Measurements from ENCODE around the gene KTI12.
"Not testable (repeated sequence)": the region's sequence is repeated elsewhere in the genome, so short reads cannot be mapped to it uniquely, and the experiment has no call there.

Gene KTI12

GRCh38 chr1:52032124-52032784, 1.4 kb downstream of the KTI12 start:
- DNase-seq (ENCODE audit: low spot score) = no peak
- ChIA-PET CTCF (no interaction called here), POLR2A (ENCODE audit: low non-redundant PET) (no interaction called here)
- peak overlapping the region; percentile 83 for H3K27ac ChIP-seq
- TF ChIP-seq, protein P1, sequence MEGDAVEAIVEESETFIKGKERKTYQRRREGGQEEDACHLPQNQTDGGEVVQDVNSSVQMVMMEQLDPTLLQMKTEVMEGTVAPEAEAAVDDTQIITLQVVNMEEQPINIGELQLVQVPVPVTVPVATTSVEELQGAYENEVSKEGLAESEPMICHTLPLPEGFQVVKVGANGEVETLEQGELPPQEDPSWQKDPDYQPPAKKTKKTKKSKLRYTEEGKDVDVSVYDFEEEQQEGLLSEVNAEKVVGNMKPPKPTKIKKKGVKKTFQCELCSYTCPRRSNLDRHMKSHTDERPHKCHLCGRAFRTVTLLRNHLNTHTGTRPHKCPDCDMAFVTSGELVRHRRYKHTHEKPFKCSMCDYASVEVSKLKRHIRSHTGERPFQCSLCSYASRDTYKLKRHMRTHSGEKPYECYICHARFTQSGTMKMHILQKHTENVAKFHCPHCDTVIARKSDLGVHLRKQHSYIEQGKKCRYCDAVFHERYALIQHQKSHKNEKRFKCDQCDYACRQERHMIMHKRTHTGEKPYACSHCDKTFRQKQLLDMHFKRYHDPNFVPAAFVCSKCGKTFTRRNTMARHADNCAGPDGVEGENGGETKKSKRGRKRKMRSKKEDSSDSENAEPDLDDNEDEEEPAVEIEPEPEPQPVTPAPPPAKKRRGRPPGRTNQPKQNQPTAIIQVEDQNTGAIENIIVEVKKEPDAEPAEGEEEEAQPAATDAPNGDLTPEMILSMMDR (conservative IDR thresholded peaks at IDR 0.05; ENCODE audit: low read depth) = no peak

GRCh38 chr1:52028839-52029238, 4.8 kb downstream of the KTI12 start:
- H3K27ac ChIP-seq; POLR2A ChIA-PET (ENCODE audit: low non-redundant PET); DNase-seq (ENCODE audit: low spot score): not testable (repeated sequence)
- CTCF ChIA-PET = interaction anchor here (0.6 kb wide), 1 partner anchor 211 kb away, joined by 3 read pairs; no protein-coding TSS in a partner anchor

DNA sequence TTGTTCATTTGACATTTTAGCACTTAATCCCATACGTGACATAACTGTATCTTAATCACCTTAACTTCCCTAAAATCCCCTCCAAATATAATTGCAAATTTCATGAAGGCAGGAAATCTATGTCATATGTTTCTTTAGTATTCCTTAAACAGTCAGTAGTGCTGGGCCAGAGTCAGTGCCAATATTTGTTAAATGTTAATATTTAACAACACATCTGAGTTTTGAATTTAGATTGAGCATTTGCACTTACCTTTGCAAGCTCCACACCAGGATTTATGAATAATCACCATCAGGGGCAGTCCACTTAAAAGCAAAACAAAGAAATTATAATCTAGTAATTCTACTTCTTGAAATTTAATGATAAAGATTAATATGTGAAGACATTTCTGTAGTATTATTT, 5.3 kb downstream of the KTI12 start:
- H3K27ac ChIP-seq = no peak overlapping the region
- DNase-seq (ENCODE audit: low spot score) = no peak
- POLR2A ChIA-PET (ENCODE audit: low non-redundant PET) = no interaction called here
- CTCF ChIA-PET = no interaction called here
- TF ChIP-seq, protein P1 (conservative IDR thresholded peaks at IDR 0.05; ENCODE audit: low read depth) = no peak

DNA sequence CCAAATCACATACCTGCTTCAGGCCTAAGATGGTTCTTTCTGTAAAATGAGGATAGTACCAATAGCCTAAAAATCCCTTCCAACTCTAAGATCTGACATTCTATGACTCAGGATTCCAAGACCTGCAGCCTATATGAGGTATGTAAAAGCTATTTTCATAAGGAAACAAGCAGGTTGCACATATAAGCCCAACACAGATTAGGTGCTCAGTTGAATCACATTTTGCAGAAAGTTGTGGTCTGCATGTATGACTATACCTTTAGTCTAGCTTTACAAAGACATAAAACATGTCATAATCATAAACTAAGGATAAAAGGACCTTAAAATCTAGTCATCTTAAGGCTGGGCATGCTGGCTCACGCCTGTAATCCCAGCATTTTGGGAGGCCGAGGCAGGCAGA, 7.3 kb downstream of the KTI12 start:
- DNase-seq (ENCODE audit: low spot score) = no peak
- H3K27ac ChIP-seq = no peak overlapping the region
- ChIA-PET CTCF (no interaction called here), POLR2A (ENCODE audit: low non-redundant PET) (no interaction called here)
- TF ChIP-seq, protein P1 (conservative IDR thresholded peaks at IDR 0.05; ENCODE audit: low read depth) = no peak

- H3K27ac ChIP-seq = no peak overlapping the region
- CTCF ChIA-PET = no interaction called here
- TF ChIP-seq, protein P1 (conservative IDR thresholded peaks at IDR 0.05; ENCODE audit: low read depth) = no peak
- no peak for DNase-seq (ENCODE audit: low spot score)
- POLR2A ChIA-PET (ENCODE audit: low non-redundant PET) = no interaction called here
These were observed 11.5 kb downstream of the KTI12 start for GRCh38 chr1:52022133-52022532.

DNA sequence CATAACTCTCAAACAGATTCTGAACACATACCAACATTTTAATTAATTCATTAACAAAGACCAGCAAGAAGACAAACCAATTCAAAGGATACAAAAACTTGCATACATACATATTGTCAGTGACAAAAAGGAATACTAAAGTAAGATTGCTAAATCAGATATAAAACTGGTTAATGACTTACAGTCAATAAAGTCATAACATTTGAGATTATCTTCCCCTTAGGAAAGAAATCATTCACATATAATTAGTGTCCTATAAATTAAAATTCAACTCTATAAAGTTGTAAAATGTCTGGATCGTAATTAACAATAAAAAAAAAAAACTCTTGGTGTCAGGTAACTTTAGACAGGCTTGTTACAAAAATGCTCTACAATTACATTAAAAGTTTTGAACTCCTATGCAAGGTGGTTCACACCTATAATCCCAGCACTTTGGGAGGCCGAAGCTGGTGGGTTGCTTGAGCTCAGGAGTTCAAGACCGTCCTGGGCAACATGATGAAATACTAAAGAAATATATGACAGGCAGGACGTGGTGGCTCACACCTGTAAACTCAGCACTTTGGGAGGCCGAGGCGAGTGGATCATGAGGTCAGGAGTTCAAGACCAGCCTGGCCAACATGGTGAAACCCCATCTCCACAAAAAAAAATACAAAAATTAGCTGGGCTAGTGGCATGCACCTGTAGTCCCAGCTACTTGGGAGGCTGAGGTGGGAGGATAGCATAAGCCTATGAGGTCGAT, 25.4 kb downstream of the KTI12 start:
- POLR2A ChIA-PET (ENCODE audit: low non-redundant PET) = no interaction called here
- CTCF ChIA-PET = interaction anchor here (0.6 to 0.8 kb wide), 2 partner anchors 64 to 111 kb away, joined by 3 read pairs; no protein-coding TSS in a partner anchor
- H3K27ac ChIP-seq = no peak overlapping the region
- TF ChIP-seq, protein P1 (conservative IDR thresholded peaks at IDR 0.05; ENCODE audit: low read depth) = no peak
- no peak for DNase-seq (ENCODE audit: low spot score)

Data from RWPE1 (cell line).